Ovary (tissue), 9 donors: Measurements from ENCODE around the gene SLC20A1. TPM values are rescaled to one million over a fixed set of nuclear protein-coding genes. Genes with fewer than 3 reads are reported as not detected.
A peak's percentile ranks its signal among the peaks of the same experiment; 100 is the strongest.

ENCODE experiments used
- DNase-seq, 5 donors: peaks; one replicate each; pipeline ENCODE4 v3.0.0-alpha.2; 2019 to 2020
- H3K27ac ChIP-seq, 2 donors: fragments of 200-600 bp; one replicate each; pipeline versions ENCODE4 v1.5.1 to v1.8.0; 2019 to 2022
- H3K27me3 ChIP-seq: fragments of 200-600 bp; one replicate; pipeline ENCODE4 v1.8.0; 2022
- H3K36me3 ChIP-seq: fragments of 200-600 bp; sonication (generic); one replicate; pipeline ENCODE4 v1.5.1; 2019
- H3K4me1 ChIP-seq: one replicate; pipeline ENCODE4 v1.8.1; 2013; ENCODE audit warnings: mild to moderate bottlenecking, moderate library complexity; ENCODE audit not compliant: insufficient read depth
- H3K4me3 ChIP-seq: fragments of 200-600 bp; sonication (generic); one replicate; pipeline ENCODE4 v1.5.1; 2017
- H3K9me3 ChIP-seq, 2 donors: fragments of 200-600 bp in 1 of 2; sonication (generic) in 1 of 2; one replicate each; pipeline versions ENCODE4 v1.5.1 to v1.8.1; 2013 to 2019; ENCODE audit warnings: mild to moderate bottlenecking in 1 of 2, moderate library complexity in 1 of 2
- EP300 ChIP-seq: sonication (generic); formaldehyde crosslinking; IDR thresholded peaks from one replicate; pipeline ENCODE4 v1.6.1; 2017; ENCODE audit warnings: antibody characterized with exemption
- POLR2A ChIP-seq: fragments of 450-650 bp; IDR thresholded peaks from one replicate; pipeline ENCODE4 v1.6.1; 2017; ENCODE audit warnings: antibody characterized with exemption, mild to moderate bottlenecking, moderate library complexity
- WGBS, 3 donors: extraction: QIAGEN DNeasy Blood & Tissue Kit in 1 of 3; methylation state at CpG; one replicate each; pipeline versions ENCODE4 v1.1.5 to v1.1.7; 2013 to 2017; 5-methylcytosine and 5-hydroxymethylcytosine counted together
- intact Hi-C, 4 donors: fragments of 100-400 bp; cut with DNase I; formaldehyde crosslinking; loops; one replicate each; pipeline versions ENCODE4 v1.11.0 to v1.15.1; 2022 to 2023
- polyA plus RNA-seq, 2 donors: library from polyadenylated mRNA; stranded (reverse); fragments of 200-250 nt in 1 of 2; fragments of 350-450 nt in 1 of 2; fragmentation: Illumina TruSeq in 1 of 2; extraction: RNeasy Lipid Tissue Mini Kit (QIAGEN cat#74804) in 1 of 2; gene quantifications; one replicate each; pipeline ENCODE4 v1.2.3, GENCODE V29; 2013 to 2014
- total RNA-seq, 7 donors: library from RNA; depleted of rRNA in 2 of 7; stranded (reverse); fragments of >200 nt in 2 of 7; fragmentation: NEBNext Ultra II Directional in 3 of 7; extraction: Animal tissue kit (Norgen Biotek cat#: 25700) in 3 of 7; gene quantifications; one replicate each; pipeline versions ENCODE4 v1.1.0 to v1.2.4, GENCODE V29; 2016 to 2023
- TF ChIP-seq, protein P1 (sequence below), 3 donors: fragments of 450-650 bp in 2 of 3; fragments of 200-600 bp in 1 of 3; IDR thresholded peaks; one replicate each; pipeline versions ENCODE4 v1.5.1 to v1.8.0; 2016 to 2022; ENCODE audit warnings: antibody characterized with exemption in 3 of 3, mild to moderate bottlenecking in 1 of 3
- donor health status: DM: no; HTN: no; CAD: no; lungs with moderate emphysema.
- donor health status: DM: no; HTN: no; CAD: no.
- donor health status: Bipolar disorder and iron deficiency.
- donor health status: DM: yes; HTN: yes; CAD: no.
- donor health status: DM: no; HTN: no; CAD: no.
- donor health status: DM: yes; HTN: yes; CAD: no.

Gene SLC20A1
- total and polyA plus RNA-seq, 9 donors, result 8.2 to 49.9 (median 19.9) TPM

DNA sequence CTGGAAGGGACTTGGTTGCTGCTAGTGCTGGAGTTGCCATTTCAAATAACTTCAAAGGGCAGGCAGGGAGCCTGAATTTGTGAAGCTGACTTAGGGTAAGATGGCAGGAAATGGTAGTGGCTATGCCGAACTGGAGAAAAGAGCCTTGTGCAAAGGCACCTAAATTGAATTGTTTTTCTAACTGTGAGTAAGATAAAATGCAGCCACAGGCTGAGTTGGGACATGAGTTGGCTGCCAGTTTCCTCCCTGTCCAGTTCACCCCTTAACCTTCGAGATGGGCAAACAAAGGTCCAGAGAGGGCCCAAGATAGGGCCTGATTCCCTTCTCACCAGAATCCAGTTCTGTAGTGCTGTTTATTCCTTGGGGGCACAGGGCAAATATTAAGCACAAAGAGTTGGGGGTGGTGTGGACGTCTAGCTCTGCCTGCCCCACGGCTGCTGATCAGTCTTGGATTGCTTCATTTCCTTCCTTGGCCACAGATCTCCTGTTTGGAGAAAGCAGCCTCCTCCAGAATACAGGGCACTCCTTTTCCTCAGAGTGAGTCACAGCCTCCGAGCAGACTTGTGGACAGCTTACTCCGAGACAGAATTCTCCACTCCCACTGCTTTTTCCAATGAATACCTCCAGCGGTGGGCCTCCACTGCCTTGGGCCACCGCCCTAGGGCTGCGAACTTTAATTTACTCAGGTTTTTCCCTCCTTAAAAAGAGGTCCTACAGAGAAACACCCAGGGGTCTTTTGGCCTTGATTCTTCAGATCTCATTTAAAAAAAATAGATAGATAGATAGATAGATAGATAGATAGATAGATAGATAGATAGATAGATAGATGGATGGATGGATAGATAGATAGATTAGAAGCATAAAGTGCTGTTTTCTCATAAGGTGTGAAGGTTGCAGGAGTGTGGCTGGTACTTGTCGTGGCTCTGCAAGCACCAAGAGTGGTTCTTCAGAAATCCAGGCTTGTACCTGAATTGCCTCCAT, 18.4 kb upstream of the SLC20A1 start:
- H3K9me3 ChIP-seq, result no peaks in the 10 kb centered on the region
- DNase-seq, result peak in 1 of 5 donors; percentile 43
- WGBS, 3 donors, result 34 to 38% (median 36%) methylated on average over 10 of the region's 10 CpGs
- TF ChIP-seq POLR2A, result no peak
- no peak for TF ChIP-seq EP300
- TF ChIP-seq, protein P1, sequence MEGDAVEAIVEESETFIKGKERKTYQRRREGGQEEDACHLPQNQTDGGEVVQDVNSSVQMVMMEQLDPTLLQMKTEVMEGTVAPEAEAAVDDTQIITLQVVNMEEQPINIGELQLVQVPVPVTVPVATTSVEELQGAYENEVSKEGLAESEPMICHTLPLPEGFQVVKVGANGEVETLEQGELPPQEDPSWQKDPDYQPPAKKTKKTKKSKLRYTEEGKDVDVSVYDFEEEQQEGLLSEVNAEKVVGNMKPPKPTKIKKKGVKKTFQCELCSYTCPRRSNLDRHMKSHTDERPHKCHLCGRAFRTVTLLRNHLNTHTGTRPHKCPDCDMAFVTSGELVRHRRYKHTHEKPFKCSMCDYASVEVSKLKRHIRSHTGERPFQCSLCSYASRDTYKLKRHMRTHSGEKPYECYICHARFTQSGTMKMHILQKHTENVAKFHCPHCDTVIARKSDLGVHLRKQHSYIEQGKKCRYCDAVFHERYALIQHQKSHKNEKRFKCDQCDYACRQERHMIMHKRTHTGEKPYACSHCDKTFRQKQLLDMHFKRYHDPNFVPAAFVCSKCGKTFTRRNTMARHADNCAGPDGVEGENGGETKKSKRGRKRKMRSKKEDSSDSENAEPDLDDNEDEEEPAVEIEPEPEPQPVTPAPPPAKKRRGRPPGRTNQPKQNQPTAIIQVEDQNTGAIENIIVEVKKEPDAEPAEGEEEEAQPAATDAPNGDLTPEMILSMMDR (IDR thresholded peaks at IDR 0.05), result no peak
- no peaks in the 10 kb centered on the region for H3K27me3 ChIP-seq
- intact Hi-C loops, result loop anchor here in 1 of 4 donors (10.0 kb wide), 1 partner anchor 97 kb away; the partner anchor contains the start of gene NT5DC4
- H3K4me1 ChIP-seq, result no peaks in the 10 kb centered on the region
- H3K36me3 ChIP-seq, result no peaks in the 10 kb centered on the region
- no peak overlapping the region for H3K4me3 ChIP-seq
- H3K27ac ChIP-seq, result no peak overlapping the region

DNA sequence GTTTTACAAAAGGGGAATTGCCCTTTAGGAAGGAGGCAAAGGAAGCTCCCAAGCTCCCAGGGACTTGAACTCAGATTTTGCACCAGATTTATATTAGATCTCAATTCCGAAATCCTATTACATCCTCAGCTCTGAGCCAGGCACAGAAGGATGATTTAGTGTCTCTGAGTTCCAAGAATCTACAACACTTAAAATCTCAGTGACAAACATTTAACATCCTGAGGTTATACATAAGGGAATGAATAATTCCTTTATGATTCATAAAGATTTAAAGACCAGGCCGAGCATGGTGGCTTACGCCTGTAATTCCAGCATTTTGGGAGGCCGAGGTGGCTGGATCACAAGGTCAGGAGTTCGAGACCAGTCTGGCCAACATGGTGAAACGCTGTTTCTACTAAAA, 16.5 kb upstream of the SLC20A1 start:
- Histone ChIP-seq H3K27me3 (no peaks in the 10 kb centered on the region), H3K9me3 (no peaks in the 10 kb centered on the region), H3K36me3 (no peaks in the 10 kb centered on the region), H3K4me1 (no peaks in the 10 kb centered on the region), H3K27ac (no peak overlapping the region), H3K4me3 (no peak overlapping the region)
- intact Hi-C loops, result loop anchor here in 1 of 4 donors (10.0 kb wide), 1 partner anchor 96 kb away; the partner anchor contains the start of gene NT5DC4
- TF ChIP-seq POLR2A (no peak), EP300 (no peak)
- TF ChIP-seq, protein P1 (IDR thresholded peaks at IDR 0.05), result no peak
- DNase-seq, result no peak
- 83 to 90% (median 90%) methylated on average over 6 of the region's 6 CpGs for WGBS, 3 donors

DNA sequence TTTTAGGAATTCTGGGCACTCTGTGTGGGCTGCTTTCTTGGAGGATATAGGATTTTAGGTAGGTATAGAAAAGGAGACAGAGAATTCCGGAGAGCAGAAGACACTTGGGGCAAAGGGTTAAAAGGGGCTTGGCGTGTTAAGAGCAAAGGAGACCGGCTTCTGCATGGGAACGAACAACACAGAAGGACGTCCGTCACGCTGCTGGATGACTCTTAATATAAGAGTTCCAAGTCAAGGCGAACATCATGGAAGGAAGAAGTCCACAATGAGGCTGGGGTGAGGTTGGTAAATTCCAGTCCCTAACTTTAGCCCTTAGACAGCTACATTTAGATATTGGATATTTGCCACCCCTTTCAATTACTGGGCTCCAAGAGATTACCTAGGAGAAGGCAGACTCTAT, 15.9 kb upstream of the SLC20A1 start:
- no peak for TF ChIP-seq POLR2A
- TF ChIP-seq EP300, result no peak
- TF ChIP-seq, protein P1 (IDR thresholded peaks at IDR 0.05), result no peak
- Histone ChIP-seq H3K36me3 (no peaks in the 10 kb centered on the region), H3K4me3 (no peak overlapping the region), H3K27me3 (no peaks in the 10 kb centered on the region), H3K9me3 (no peaks in the 10 kb centered on the region), H3K27ac (no peak overlapping the region), H3K4me1 (no peaks in the 10 kb centered on the region)
- WGBS, 3 donors, result 70 to 74% (median 72%) methylated on average over 8 of the region's 8 CpGs
- no peak for DNase-seq
- intact Hi-C loops, result loop anchor here in 1 of 4 donors (10.0 kb wide), 1 partner anchor 95 kb away; the partner anchor contains the start of gene NT5DC4

DNA sequence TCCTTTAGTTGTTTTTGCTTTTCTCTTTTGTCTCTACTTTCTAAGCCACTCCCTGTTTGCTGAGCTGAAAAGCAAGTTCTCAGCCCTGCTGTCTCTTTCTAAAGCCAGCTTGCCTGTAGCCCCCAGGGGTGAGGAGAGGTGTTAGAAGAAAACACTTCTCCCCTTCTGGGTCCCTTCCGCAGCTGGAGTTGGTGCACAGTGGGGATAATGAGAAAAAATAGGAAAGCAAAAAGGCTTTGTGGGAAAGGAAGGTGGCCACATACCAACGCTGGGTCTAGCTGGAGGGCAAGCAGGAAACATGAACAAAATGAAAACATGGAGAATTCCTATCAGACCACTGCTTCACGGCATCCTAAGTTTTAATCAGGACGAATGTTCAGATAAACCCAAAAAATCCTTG, 15.5 kb upstream of the SLC20A1 start:
- Histone ChIP-seq H3K4me3 (no peak overlapping the region), H3K4me1 (no peaks in the 10 kb centered on the region), H3K36me3 (no peaks in the 10 kb centered on the region), H3K9me3 (no peaks in the 10 kb centered on the region), H3K27ac (no peak overlapping the region), H3K27me3 (no peaks in the 10 kb centered on the region)
- TF ChIP-seq EP300 (no peak), POLR2A (no peak)
- TF ChIP-seq, protein P1 (IDR thresholded peaks at IDR 0.05), result no peak
- no peak for DNase-seq
- 10 to 37% (median 12%) methylated on average over 4 of the region's 4 CpGs for WGBS, 3 donors
- intact Hi-C loops, result no loop called here
